PC-3 (cell line): Measurements from ENCODE around the gene ELOVL2. TPM values are rescaled to one million over a fixed set of nuclear protein-coding genes. Genes with fewer than 3 reads are reported as not detected.

Experiments
- ATAC-seq: fragments of 200-7000 bp; cut with Tn5 transposase; 2 replicates; pipeline ENCODE4 v1.9.1; 2020; ENCODE audit warnings: mild to moderate bottlenecking, moderate library complexity
- BruUV-seq: library from RNA; stranded (reverse); fragments of 400-500 nt; replicated peaks from 2 replicates; lab custom pipeline; 2021; lab: Mats Ljungman, UMichigan
- CTCF ChIA-PET: fragments of 300-600 bp; sonication (Branson Sonifier 250); formaldehyde crosslinking; loops from one replicate; lab custom pipeline; 2022; ENCODE audit warnings: antibody characterized with exemption; lab: Charles Lee
- POLR2A ChIA-PET: fragments of 300-600 bp; sonication (Branson Sonifier 250); formaldehyde crosslinking; loops from one replicate; lab custom pipeline; 2022; ENCODE audit warnings: antibody characterized with exemption; ENCODE audit not compliant: unreplicated experiment; lab: Charles Lee
- DNase-seq: peaks from one replicate; pipeline ENCODE4 v3.0.0-alpha.2; 2015
- H2AFZ ChIP-seq: fragments of 300-600 bp; sonication (generic); 2 replicates; pipeline ENCODE4 v1.6.0; 2016; ENCODE audit warnings: antibody characterized with exemption, low read length
- H3F3A ChIP-seq: fragments of 300-600 bp; sonication (generic); one replicate; pipeline ENCODE4 v1.6.0; 2017; ENCODE audit warnings: antibody characterized with exemption, low read length, control low read depth, mild to moderate bottlenecking; ENCODE audit not compliant: unreplicated experiment
- H3K27ac ChIP-seq: fragments of 300-600 bp; sonication (generic); 2 replicates; pipeline ENCODE4 v1.5.1; 2016; ENCODE audit warnings: mild to moderate bottlenecking, low read length
- H3K27me3 ChIP-seq: fragments of 300-600 bp; sonication (generic); 2 replicates; pipeline ENCODE4 v1.6.1; 2016; ENCODE audit warnings: low read length, mixed read lengths
- H3K36me3 ChIP-seq: fragments of 300-600 bp; sonication (generic); 2 replicates; pipeline ENCODE4 v1.6.1; 2016; ENCODE audit warnings: low read depth, mixed run types, low read length, mixed read lengths
- H3K4me1 ChIP-seq: fragments of 300-600 bp; sonication (generic); 2 replicates; pipeline ENCODE4 v1.5.1; 2016; ENCODE audit warnings: low read length; ENCODE audit not compliant: insufficient read depth
- H3K4me2 ChIP-seq: fragments of 300-600 bp; sonication (generic); 2 replicates; pipeline ENCODE4 v1.6.0; 2016; ENCODE audit warnings: low read length
- H3K4me3 ChIP-seq: fragments of 300-600 bp; sonication (generic); 2 replicates; pipeline ENCODE4 v1.5.1; 2016; ENCODE audit warnings: mild to moderate bottlenecking, low read length, mixed read lengths
- H3K79me2 ChIP-seq: fragments of 300-600 bp; sonication (generic); 2 replicates; pipeline ENCODE4 v1.6.1; 2017; ENCODE audit warnings: low read length, mixed read lengths
- H3K9ac ChIP-seq: fragments of 300-600 bp; sonication (generic); 2 replicates; pipeline ENCODE4 v1.6.0; 2016; ENCODE audit warnings: mild to moderate bottlenecking, low read length
- H3K9me2 ChIP-seq: fragments of 300-600 bp; sonication (generic); replicated peaks from 2 replicates; pipeline ENCODE4 v1.6.1; 2016; ENCODE audit warnings: mixed run types, low read length, mixed read lengths
- H3K9me3 ChIP-seq: fragments of 300-600 bp; sonication (generic); 2 replicates; pipeline ENCODE4 v1.6.1; 2016; ENCODE audit warnings: low read length, mixed read lengths
- H4K20me1 ChIP-seq: fragments of 300-600 bp; sonication (generic); 2 replicates; pipeline ENCODE4 v1.6.1; 2016; ENCODE audit warnings: low read length, mixed read lengths
- CTCF ChIP-seq: fragments of 300-600 bp; sonication (generic); conservative IDR thresholded peaks from 2 replicates; pipeline ENCODE4 v1.5.1; 2017; ENCODE audit warnings: antibody characterized with exemption, low read depth, mild to moderate bottlenecking, low read length
- EZH2 ChIP-seq: fragments of 300-600 bp; sonication (generic); IDR thresholded peaks from one replicate; pipeline ENCODE4 v1.6.1; 2017; ENCODE audit warnings: antibody characterized with exemption, mild to moderate bottlenecking, low read length; ENCODE audit not compliant: unreplicated experiment
- EZH2phosphoT487 ChIP-seq: fragments of 300-600 bp; sonication (generic); IDR thresholded peaks from 2 replicates; pipeline ENCODE4 v1.6.1; 2018; ENCODE audit warnings: mild to moderate bottlenecking, antibody characterized with exemption, low read length, borderline replicate concordance
- intact Hi-C: fragments of 100-400 bp; cut with micrococcal nuclease; formaldehyde crosslinking; loops from 2 replicates; pipeline ENCODE4 v1.9.0; 2023
- total RNA-seq: library from RNA; depleted of rRNA; stranded (reverse); fragments of >200 nt; gene quantifications from 2 replicates; pipeline ENCODE4 v1.2.3, GENCODE V29; 2014

ELOVL2 gene
- total RNA-seq, 1 experiment from 2014 or later: 0.91 TPM

- TF ChIP-seq EZH2phosphoT487: no peak
- no peak for TF ChIP-seq CTCF
- TF ChIP-seq EZH2: no peak
- intact Hi-C loops: no loop called here
- POLR2A ChIA-PET: no interaction called here
Measured at GRCh38 chr6:11025130-11025529, 19.0 kb downstream of the ELOVL2 start.

GRCh38 chr6:11023032-11023431 lies 21.1 kb downstream of the ELOVL2 start:
- intact Hi-C loops: no loop called here
- Histone ChIP-seq H3K36me3 (no peaks in the 10 kb centered on the region), H4K20me1 (no peaks in the 10 kb centered on the region), H3K4me2 (no peak overlapping the region), H3K9me3 (no peaks in the 10 kb centered on the region), H3F3A (no peaks in the 10 kb centered on the region), H3K27me3 (peaks cover 11% of the 10 kb centered on the region; the same call in 1 of the 2 replicates), H3K79me2 (no peaks in the 10 kb centered on the region), H3K4me3 (no peak overlapping the region), H3K9ac (no peak overlapping the region), H3K4me1 (no peaks in the 10 kb centered on the region), H3K27ac (no peak overlapping the region), H2AFZ (no peak overlapping the region), H3K9me2 (no peaks in the 10 kb centered on the region)
- BruUV-seq: no TSS peak
- DNase-seq (no peak), ATAC-seq (no peak)
- CTCF ChIA-PET: interaction anchor here (0.5 kb wide), 1 partner anchor 30 kb away, joined by 6 read pairs; no protein-coding TSS in a partner anchor
- TF ChIP-seq EZH2 (no peak), CTCF (no peak), EZH2phosphoT487 (no peak)
- POLR2A ChIA-PET: no interaction called here

More at GRCh38 chr6:11025130-11025529, 19.0 kb downstream of the ELOVL2 start:
- no TSS peak for BruUV-seq
- Histone ChIP-seq H3K36me3 (no peaks in the 10 kb centered on the region), H3K79me2 (no peaks in the 10 kb centered on the region), H3K4me2 (no peak overlapping the region), H3K4me3 (no peak overlapping the region), H3K9me3 (no peaks in the 10 kb centered on the region), H3K4me1 (no peaks in the 10 kb centered on the region), H3K9me2 (no peaks in the 10 kb centered on the region), H3K9ac (no peak overlapping the region), H3K27me3 (peaks cover 11% of the 10 kb centered on the region; the same call in 1 of the 2 replicates), H4K20me1 (no peaks in the 10 kb centered on the region), H3F3A (no peaks in the 10 kb centered on the region), H2AFZ (no peak overlapping the region), H3K27ac (no peak overlapping the region)
- CTCF ChIA-PET: no interaction called here
- DNase-seq: no peak
- ATAC-seq: no peak

GRCh38 chr6:11021714-11022113 lies 22.4 kb downstream of the ELOVL2 start:
- Histone ChIP-seq H3K27ac (no peak overlapping the region), H2AFZ (no peak overlapping the region), H3K4me3 (no peak overlapping the region), H3K36me3 (no peaks in the 10 kb centered on the region), H3K4me2 (no peak overlapping the region), H3K27me3 (peaks cover 11% of the 10 kb centered on the region; the same call in 1 of the 2 replicates), H3K4me1 (no peaks in the 10 kb centered on the region), H3F3A (no peaks in the 10 kb centered on the region), H3K79me2 (no peaks in the 10 kb centered on the region), H3K9me3 (no peaks in the 10 kb centered on the region), H4K20me1 (no peaks in the 10 kb centered on the region), H3K9me2 (no peaks in the 10 kb centered on the region), H3K9ac (no peak overlapping the region)
- DNase-seq (no peak), ATAC-seq (no peak)
- CTCF ChIA-PET: interaction anchor here (0.8 kb wide), 1 partner anchor 51 kb away, joined by 3 read pairs; no protein-coding TSS in a partner anchor
- TF ChIP-seq EZH2: no peak
- no peak for TF ChIP-seq EZH2phosphoT487
- TF ChIP-seq CTCF: no peak
- no TSS peak for BruUV-seq
- POLR2A ChIA-PET: no interaction called here
- intact Hi-C loops: no loop called here
